Muscle layer of colon (tissue), 2 donors: ENCODE measurements around the gene ZMIZ1.

ENCODE experiments used
- H3K27ac ChIP-seq: one replicate; pipeline ENCODE4 v1.7.0; 2013; ENCODE audit warnings: low read depth, mild to moderate bottlenecking, low read length, moderate library complexity
- H3K27me3 ChIP-seq, 2 donors: one replicate each; pipeline ENCODE4 v1.7.0; 2013; ENCODE audit warnings: low read length in 2 of 2, mild to moderate bottlenecking in 2 of 2; ENCODE audit not compliant: insufficient read depth in 2 of 2, control insufficient read depth in 1 of 2
- H3K36me3 ChIP-seq: one replicate; pipeline ENCODE4 v1.7.0; 2013; ENCODE audit warnings: mild to moderate bottlenecking, low read length; ENCODE audit not compliant: insufficient read depth
- H3K4me1 ChIP-seq: one replicate; pipeline ENCODE4 v1.7.0; 2013; ENCODE audit warnings: mild to moderate bottlenecking, low read length; ENCODE audit not compliant: insufficient read depth
- H3K4me3 ChIP-seq, 2 donors: one replicate each; pipeline ENCODE4 v1.7.0; 2013; ENCODE audit warnings: low read length in 2 of 2, low read depth in 1 of 2, mild to moderate bottlenecking in 1 of 2, moderate library complexity in 1 of 2
- H3K9ac ChIP-seq: one replicate; pipeline ENCODE4 v1.7.0; 2013; ENCODE audit warnings: low read length
- H3K9me3 ChIP-seq: one replicate; pipeline ENCODE4 v1.7.0; 2013; ENCODE audit warnings: mild to moderate bottlenecking, low read length
- donor health status: abdominal sarcoma.
- donor health status: Adenocarcinoma of cecum.

Gene ZMIZ1

GRCh38 chr10:79149662-79150443 lies 81.1 kb downstream of the ZMIZ1 start:
- Histone ChIP-seq H3K9me3 (no peaks in the 10 kb centered on the region), H3K27me3 (no peaks in the 10 kb centered on the region), H3K36me3 (peaks cover 13% of the 10 kb centered on the region), H3K27ac (peak overlapping the region; percentile 64), H3K4me1 (peaks cover 98% of the 10 kb centered on the region), H3K4me3 (no peak overlapping the region), H3K9ac (peak overlapping the region; percentile 37)

- H3K36me3 ChIP-seq: peaks cover 13% of the 10 kb centered on the region
- H3K9ac ChIP-seq: peak overlapping the region; percentile 34
- H3K27me3 ChIP-seq: no peaks in the 10 kb centered on the region
- peak overlapping the region; percentile 64 for H3K27ac ChIP-seq
- peaks cover 98% of the 10 kb centered on the region for H3K4me1 ChIP-seq
- no peaks in the 10 kb centered on the region for H3K9me3 ChIP-seq
- no peak overlapping the region for H3K4me3 ChIP-seq
These were observed 81.6 kb downstream of the ZMIZ1 start for GRCh38 chr10:79150444-79150754.

- Histone ChIP-seq H3K27me3 (no peaks in the 10 kb centered on the region), H3K9me3 (no peaks in the 10 kb centered on the region), H3K36me3 (peaks cover 13% of the 10 kb centered on the region), H3K27ac (no peak overlapping the region), H3K4me3 (no peak overlapping the region), H3K9ac (peak overlapping the region; percentile 7), H3K4me1 (peaks cover 95% of the 10 kb centered on the region)
These were observed 83.7 kb downstream of the ZMIZ1 start for GRCh38 chr10:79152423-79152817.

- Histone ChIP-seq H3K36me3 (peaks cover 13% of the 10 kb centered on the region), H3K9ac (no peak overlapping the region), H3K9me3 (no peaks in the 10 kb centered on the region), H3K27ac (no peak overlapping the region), H3K4me3 (no peak overlapping the region), H3K27me3 (no peaks in the 10 kb centered on the region), H3K4me1 (peaks cover 95% of the 10 kb centered on the region)
These were observed 85.0 kb downstream of the ZMIZ1 start for GRCh38 chr10:79153745-79154144.

GRCh38 chr10:79155301-79156081 lies 86.7 kb downstream of the ZMIZ1 start:
- H3K27me3 ChIP-seq: no peaks in the 10 kb centered on the region
- peaks cover 95% of the 10 kb centered on the region for H3K4me1 ChIP-seq
- H3K36me3 ChIP-seq: peaks cover 13% of the 10 kb centered on the region
- no peak overlapping the region for H3K4me3 ChIP-seq
- H3K27ac ChIP-seq: peak overlapping the region; percentile 70
- no peak overlapping the region for H3K9ac ChIP-seq
- H3K9me3 ChIP-seq: no peaks in the 10 kb centered on the region

GRCh38 chr10:79156334-79157274 lies 87.8 kb downstream of the ZMIZ1 start:
- Histone ChIP-seq H3K36me3 (peaks cover 13% of the 10 kb centered on the region), H3K9ac (no peak overlapping the region)

GRCh38 chr10:79158004-79158340 lies 89.2 kb downstream of the ZMIZ1 start:
- H3K27ac ChIP-seq: peak overlapping the region; percentile 93
- H3K36me3 ChIP-seq: peaks cover 12% of the 10 kb centered on the region
- H3K27me3 ChIP-seq: no peaks in the 10 kb centered on the region
- H3K4me3 ChIP-seq: no peak overlapping the region
- no peak overlapping the region for H3K9ac ChIP-seq
- H3K9me3 ChIP-seq: no peaks in the 10 kb centered on the region
- H3K4me1 ChIP-seq: peaks cover 86% of the 10 kb centered on the region

More at GRCh38 chr10:79156334-79157274, 87.8 kb downstream of the ZMIZ1 start:
- no peaks in the 10 kb centered on the region for H3K27me3 ChIP-seq
- H3K4me3 ChIP-seq: no peak overlapping the region
- peak overlapping the region; percentile 10 for H3K27ac ChIP-seq
- H3K9me3 ChIP-seq: no peaks in the 10 kb centered on the region
- peaks cover 92% of the 10 kb centered on the region for H3K4me1 ChIP-seq

- Histone ChIP-seq H3K27ac (peak overlapping the region; percentile 93), H3K9ac (no peak overlapping the region), H3K4me1 (peaks cover 87% of the 10 kb centered on the region), H3K9me3 (no peaks in the 10 kb centered on the region), H3K27me3 (no peaks in the 10 kb centered on the region), H3K36me3 (peaks cover 6% of the 10 kb centered on the region), H3K4me3 (no peak overlapping the region)
These were observed 89.8 kb downstream of the ZMIZ1 start for GRCh38 chr10:79158402-79159097.

GRCh38 chr10:79159141-79159651 lies 90.4 kb downstream of the ZMIZ1 start:
- no peaks in the 10 kb centered on the region for H3K27me3 ChIP-seq
- peak overlapping the region; percentile 93 for H3K27ac ChIP-seq
- H3K4me3 ChIP-seq: no peak overlapping the region
- peak overlapping the region; percentile 32 for H3K9ac ChIP-seq
- peaks cover 87% of the 10 kb centered on the region for H3K4me1 ChIP-seq
- no peaks in the 10 kb centered on the region for H3K9me3 ChIP-seq
- no peaks in the 10 kb centered on the region for H3K36me3 ChIP-seq

GRCh38 chr10:79159785-79160184 lies 91.0 kb downstream of the ZMIZ1 start:
- no peak overlapping the region for H3K4me3 ChIP-seq
- H3K9ac ChIP-seq: peak overlapping the region; percentile 32
- H3K36me3 ChIP-seq: no peaks in the 10 kb centered on the region
- peak overlapping the region; percentile 93 for H3K27ac ChIP-seq
- no peaks in the 10 kb centered on the region for H3K27me3 ChIP-seq
- no peaks in the 10 kb centered on the region for H3K9me3 ChIP-seq
- H3K4me1 ChIP-seq: peaks cover 87% of the 10 kb centered on the region
